HG02763 (cell line): ENCODE data around the gene ZNF511.

ENCODE experiments used
- ATAC-seq: cut with Tn5 transposase; IDR thresholded peaks from one replicate; pipeline ENCODE4 v1.9.1; 2021; ENCODE audit warnings: mild to moderate bottlenecking, moderate library complexity; ENCODE audit not compliant: unreplicated experiment

The ZNF511 gene

DNA sequence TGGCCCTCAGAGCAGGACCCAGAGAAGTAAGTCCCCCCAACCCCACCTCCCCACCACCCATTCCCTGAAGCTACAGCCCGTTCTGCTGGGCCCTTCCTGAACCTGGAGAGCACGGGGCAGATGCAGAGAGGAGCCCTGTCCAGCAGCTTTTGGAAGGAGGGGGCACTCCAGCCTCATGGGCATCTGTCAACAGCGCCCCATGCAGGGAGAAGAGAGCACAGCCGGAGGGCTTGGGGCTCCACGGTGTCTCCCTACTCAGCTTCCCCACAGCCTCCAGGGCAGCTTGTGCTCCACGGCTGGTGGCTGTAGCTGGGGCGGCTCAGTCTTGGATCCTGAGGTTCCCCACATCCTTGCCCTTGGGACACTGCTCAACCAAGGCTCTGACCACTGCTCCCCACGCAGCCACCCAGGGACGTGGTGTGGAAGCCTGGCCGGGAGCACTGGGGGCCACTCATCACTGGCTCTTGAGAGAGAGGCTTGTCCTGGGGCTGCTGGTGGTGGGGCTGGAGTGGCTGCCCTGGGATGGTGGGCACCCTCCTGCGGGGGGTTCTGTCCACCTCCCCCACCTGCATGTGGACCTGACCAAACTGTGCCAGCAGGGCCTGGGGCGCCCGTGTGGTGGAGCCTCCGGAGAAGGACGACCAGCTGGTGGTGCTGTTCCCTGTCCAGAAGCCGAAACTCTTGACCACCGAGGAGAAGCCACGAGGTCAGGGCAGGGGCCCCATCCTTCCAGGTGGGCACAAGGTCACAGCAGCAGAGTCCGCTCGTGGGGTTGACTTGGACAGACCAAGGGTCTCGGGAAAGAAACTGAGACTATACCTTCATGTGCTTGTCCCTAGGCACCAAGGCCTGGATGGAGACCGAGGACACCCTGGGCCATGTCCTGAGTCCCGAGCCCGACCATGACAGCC lies 42.9 kb downstream of the ZNF511 start:
- ATAC-seq: no peak

- ATAC-seq: no peak
Observed at GRCh38 chr10:133353202-133353959, 44.7 kb downstream of the ZNF511 start.

- ATAC-seq: no peak
Observed at GRCh38 chr10:133353988-133354605, 45.4 kb downstream of the ZNF511 start.

DNA sequence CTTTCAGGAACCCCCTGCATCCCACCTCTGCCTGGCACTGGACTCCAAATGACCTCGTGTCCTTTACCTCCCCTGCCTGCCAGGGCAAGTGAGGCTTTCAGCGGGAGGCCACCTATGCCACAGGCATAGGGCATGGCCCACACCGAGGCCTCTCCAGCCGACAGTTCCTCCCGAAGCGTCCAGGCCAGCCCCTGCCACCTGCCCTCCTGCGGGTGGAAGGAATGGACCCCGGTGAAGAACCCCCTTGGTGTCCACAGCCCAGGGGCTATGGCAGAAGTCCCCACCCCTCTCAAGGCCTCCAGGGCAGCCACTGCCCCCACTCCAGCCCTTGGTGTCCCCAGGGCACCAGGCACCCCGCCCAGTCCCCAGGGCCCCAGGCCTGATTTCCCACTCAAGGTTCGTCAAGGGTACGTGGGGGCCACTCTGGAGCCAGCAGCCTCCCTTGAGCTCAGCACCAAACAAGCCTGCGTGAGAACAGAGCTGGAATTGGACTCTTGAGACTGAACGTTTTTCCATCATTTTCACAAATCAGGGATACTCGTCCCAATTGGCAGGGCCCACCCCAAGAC lies 46.0 kb downstream of the ZNF511 start:
- no peak for ATAC-seq

DNA sequence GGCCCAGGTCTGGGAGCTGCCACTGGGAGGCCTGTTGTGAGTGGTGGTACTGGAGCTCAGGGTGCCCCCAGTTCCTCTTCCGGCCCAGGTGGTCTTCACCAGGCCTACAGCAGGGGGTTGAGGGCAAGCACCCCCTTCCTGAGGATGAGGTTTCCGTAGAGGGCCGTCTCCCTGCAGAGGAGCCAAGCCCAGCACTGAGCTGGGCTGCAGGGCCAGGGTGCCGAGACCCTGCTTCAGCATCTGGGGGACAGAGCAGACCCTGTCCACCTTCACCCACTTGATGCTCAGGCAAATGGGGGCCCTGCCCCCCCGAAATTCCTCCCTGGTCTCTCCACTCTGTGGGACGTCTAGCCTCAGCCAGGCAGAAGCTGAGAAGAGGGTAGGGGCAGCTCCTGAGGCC lies 46.6 kb downstream of the ZNF511 start:
- ATAC-seq: no peak

GRCh38 chr10:133355991-133356390 lies 47.3 kb downstream of the ZNF511 start:
- ATAC-seq: no peak

DNA sequence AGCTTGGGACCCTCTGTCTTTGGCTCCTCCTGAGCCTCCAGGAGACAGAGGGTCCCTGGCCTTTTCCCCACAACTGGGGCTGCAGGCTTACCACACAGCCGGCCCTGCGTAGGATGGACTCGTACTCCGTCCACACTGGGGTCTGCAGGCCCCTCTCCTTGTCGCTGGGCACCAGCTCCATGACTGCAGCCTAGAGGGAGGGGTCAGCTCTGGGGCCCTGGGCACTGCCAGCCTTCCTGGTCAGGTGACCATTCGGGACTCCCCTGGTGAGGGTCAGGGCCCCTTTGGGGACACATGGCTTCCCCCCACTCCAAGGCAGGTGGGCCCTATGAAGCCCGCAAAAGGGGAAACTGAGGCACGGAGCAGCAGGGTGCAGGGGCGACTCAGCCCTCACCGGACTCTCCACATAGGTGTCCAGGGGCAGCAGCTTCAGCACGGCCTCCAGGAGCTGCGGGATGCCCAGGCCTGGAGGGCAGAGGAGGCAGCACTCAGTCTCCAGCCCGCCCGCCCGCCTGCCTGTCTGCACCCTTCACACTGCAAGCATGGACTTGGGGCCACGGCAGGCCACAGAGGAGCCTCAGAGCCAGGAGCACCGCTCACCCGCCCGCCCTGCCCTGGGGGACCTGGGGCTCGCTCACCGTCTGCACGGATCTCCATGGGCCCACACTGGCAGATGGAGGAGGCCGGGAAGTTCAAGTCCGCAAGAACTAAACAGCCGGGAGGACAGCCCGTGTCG lies 48.0 kb downstream of the ZNF511 start:
- ATAC-seq: no peak

DNA sequence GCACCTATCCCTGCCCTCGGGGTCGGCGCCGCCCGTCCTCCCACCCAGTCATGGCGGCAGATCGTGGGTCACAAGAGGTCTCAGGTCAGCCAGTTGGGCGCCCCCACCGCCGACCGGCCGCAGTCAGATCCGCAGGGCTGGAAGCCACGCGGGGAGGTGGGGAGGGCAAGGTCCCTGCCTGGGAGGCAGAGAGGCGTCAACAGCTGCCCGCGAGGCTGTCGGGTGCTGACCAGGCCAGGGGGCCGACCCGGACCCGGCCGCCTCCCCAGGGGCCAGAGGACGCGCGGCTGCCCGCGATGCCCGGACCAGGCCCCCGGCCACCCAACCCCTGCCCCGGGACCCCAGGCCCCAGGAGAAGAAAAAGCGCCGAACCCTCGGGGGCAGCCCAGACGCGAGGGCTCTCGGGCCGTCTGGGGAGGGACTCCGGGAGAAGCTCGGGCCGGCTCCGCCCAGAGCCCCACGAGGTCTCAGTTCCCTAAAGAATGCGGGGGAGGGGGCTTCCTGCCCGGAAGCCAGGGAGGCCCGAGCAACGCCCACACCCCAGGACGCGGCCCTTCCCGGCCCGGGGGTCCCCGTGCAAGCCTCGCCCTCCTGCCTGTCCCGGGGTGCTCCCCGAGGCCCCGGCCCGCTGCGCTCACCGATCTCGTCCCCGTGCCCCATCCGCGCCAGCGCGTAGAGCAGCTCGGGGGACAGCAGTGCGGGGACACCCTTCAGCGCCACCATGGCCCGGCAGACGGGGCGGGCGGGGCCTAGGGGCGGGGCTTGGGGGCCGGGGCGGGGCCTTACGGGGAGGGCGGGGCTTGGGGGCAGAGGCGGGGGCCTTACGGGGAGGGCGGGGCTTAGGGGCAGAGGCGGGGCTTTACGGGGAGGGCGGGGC lies 48.8 kb downstream of the ZNF511 start, which contains the start of gene FUOM:
TSS of gene FUOM (minus strand) at position 735 of the 877 bp plus-strand sequence. CDS start at position 723, 12 bp downstream.
- peak; percentile 52 for ATAC-seq

- no peak for ATAC-seq
Observed at GRCh38 chr10:133358162-133358924, 49.6 kb downstream of the ZNF511 start.

DNA sequence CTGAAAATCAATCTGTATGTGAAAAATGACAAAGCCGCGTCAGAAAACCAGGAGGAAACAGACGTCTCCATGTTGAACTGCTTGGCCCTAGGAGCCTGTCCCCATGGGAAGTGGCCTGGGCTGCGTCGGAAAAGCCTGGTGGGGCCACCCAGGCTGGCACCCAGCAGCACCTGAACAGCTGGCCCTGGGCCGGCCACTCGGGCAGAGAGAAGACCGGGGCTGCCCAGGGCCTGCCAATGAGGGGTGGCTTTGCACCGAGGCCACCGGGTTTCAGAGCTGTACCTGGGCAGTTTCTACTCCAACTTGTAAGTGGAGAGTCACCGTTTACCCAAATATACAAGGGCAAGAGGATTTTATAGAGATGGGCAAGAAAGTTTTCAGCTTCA lies 50.2 kb downstream of the ZNF511 start:
- ATAC-seq: no peak

GRCh38 chr10:133359554-133359971 lies 50.8 kb downstream of the ZNF511 start:
- ATAC-seq: no peak

DNA sequence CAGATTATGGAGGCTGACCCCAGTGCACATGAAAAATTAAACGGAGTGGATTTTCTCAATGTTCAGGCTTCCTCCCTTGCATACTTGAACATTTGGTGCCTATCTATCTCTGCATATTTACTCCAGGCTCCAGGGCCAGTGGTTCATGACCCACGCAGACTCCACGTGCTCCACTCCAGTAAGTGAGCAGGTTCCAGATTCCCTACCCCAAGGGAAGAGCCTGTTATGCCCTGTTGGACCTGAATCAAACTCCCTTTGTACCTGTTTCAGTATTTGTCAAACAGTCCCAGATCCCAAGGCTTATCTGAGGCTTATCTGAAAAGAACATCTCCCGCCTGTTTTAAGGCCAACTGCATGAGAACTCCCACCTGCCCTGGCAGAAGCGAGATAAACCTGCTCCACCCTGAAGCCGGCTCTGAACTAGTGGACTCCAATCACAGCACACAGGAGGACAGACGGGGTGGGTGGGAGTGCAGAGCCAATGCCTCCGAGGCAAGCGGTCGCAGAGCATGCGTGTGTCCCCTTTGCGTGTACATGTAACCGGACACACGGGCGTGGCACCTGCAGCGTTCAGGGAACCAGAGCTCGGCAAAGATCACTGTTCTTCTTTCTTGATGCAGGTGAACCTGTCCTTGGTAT lies 51.4 kb downstream of the ZNF511 start:
- ATAC-seq: no peak

DNA sequence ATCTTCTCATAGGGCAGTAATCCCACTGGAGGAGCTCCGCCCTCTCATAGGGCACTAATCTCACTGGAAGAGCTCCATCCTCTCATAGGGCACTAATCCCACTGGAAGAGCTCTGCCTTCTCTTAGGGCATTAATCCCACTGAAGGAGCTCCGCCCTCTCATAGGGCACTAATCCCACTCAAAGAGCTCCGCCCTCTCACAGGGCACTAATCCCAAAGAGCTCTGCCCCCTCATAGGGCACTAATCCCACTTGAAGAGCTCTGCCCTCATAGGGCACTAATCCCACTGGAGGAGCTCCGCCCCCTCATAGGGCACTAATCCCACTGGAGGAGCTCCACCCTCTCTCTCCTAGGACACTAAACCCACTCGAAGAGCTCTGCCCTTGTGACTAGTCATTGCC lies 52.5 kb downstream of the ZNF511 start:
- no peak for ATAC-seq

- ATAC-seq: no peak
Observed at GRCh38 chr10:133361773-133362441, 53.2 kb downstream of the ZNF511 start.
